Measurements from ENCODE around the gene CCNJ.

The CCNJ gene

GRCh38 chr10:96061232-96061631 lies 17.8 kb downstream of the CCNJ start:
- DNase-seq = no peak

GRCh38 chr10:96072674-96073073 lies 29.3 kb downstream of the CCNJ start:
- DNase-seq = no peak

GRCh38 chr10:96073722-96074121 lies 30.3 kb downstream of the CCNJ start:
- DNase-seq = no peak

- no peak for DNase-seq
Measured at GRCh38 chr10:96074776-96075175, 31.4 kb downstream of the CCNJ start.

- no peak for DNase-seq
Measured at GRCh38 chr10:96075977-96076376, 32.6 kb downstream of the CCNJ start.

- no peak for DNase-seq
Measured at GRCh38 chr10:96077156-96077555, 33.8 kb downstream of the CCNJ start.

- DNase-seq = no peak
Measured at GRCh38 chr10:96082153-96082552, 38.8 kb downstream of the CCNJ start.

- DNase-seq = no peak
Measured at GRCh38 chr10:96082748-96083147, 39.4 kb downstream of the CCNJ start.

GRCh38 chr10:96089116-96089515 lies 45.7 kb downstream of the CCNJ start:
- no peak for DNase-seq

GRCh38 chr10:96089670-96090462 lies 46.5 kb downstream of the CCNJ start:
- DNase-seq = peak; percentile 98

- DNase-seq = no peak
Measured at GRCh38 chr10:96090463-96090800, 47.0 kb downstream of the CCNJ start.

GRCh38 chr10:96092999-96093767 lies 49.8 kb downstream of the CCNJ start:
- DNase-seq = no peak

GRCh38 chr10:96093948-96094347 lies 50.6 kb downstream of the CCNJ start:
- no peak for DNase-seq

- no peak for DNase-seq
Measured at GRCh38 chr10:96096958-96097357, 53.6 kb downstream of the CCNJ start.

GRCh38 chr10:96097865-96098264 lies 54.5 kb downstream of the CCNJ start:
- no peak for DNase-seq

GRCh38 chr10:96107623-96108038 lies 64.2 kb downstream of the CCNJ start:
- DNase-seq = no peak

Data from eye (tissue), 1 donor.